Astrocyte of the hippocampus (primary cell): Measurements from ENCODE around the gene CDT1.

Source experiments
- DNase-seq: peaks from one replicate; pipeline ENCODE4 v3.0.0; 2011; ENCODE audit warnings: low read depth, low spot score

Gene CDT1

DNA sequence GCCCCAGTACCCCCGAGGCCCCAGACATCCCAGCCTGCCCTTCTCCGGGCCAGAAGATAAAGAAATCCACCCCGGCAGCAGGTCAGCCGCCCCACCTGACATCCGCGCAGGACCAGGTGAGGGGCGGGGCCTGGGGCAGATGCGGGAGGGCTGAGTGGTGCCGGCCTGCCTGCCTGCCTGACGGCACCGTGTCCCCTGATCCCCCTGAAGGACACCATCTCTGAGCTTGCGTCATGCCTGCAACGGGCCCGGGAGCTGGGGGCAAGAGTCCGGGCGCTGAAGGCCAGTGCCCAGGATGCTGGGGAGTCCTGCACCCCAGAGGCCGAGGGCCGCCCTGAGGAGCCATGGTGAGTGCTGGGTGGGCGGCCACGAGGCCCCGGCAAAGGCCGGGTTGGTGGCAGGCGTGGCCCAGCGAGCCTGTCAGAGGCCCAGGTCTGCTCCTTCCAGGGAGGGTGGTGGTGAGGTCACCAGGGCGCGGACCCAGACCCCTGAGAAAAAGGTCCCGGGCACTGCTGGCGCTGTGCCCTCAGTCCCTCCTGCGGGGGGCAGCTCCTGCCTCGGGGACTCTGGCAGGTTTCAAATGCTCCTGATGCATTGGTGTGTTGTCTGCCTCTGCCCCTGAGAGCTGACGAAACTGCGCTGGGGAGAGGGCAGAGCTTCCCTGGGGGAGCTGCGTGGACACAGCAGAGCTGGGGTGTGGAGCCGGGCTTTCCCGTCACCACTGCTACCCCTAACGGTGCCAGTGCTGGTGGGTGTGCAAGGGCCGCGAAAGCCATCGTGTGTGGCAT is 1.2 kb downstream of the CDT1 start:
- DNase-seq, result no peak

DNA sequence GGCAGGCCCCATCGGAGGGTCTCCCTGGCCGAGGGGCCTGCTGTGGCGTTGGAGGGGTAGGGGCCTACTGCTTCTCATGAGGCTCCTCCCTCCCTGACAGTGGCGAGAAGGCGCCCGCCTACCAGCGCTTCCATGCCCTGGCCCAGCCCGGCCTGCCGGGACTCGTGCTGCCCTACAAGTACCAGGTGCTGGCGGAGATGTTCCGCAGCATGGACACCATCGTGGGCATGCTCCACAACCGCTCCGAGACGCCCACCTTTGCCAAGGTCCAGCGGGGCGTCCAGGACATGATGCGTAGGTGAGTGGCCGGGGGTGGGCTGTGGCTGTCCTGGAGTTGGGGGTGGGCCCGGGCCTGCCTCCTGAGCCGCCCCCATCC is 1.7 kb downstream of the CDT1 start:
- DNase-seq, result no peak

DNA sequence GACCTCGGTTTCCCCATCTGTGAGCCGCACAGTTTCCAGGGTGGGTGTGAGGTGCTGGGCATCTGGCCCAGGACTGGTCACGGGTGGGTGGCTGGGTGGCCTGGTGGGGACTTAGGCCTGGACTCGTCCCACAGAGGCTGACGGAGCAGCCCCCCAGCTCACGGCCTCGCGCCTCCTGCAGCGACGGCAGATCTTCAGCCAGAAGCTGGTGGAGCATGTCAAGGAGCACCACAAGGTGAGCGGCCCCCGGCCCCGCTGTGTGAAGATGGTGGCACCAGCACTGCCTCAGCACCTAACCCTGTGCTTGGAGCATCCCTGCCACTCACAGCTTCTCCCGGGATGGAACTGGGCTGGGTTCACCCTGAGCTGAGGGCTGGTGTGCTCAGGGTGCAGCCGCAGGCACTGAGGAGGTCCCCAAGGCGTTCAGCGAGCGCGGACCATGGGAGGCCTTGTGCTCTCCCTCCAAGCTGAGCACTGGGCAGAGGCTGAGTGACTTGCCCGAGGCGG is 2.4 kb downstream of the CDT1 start:
- DNase-seq, result no peak

DNA sequence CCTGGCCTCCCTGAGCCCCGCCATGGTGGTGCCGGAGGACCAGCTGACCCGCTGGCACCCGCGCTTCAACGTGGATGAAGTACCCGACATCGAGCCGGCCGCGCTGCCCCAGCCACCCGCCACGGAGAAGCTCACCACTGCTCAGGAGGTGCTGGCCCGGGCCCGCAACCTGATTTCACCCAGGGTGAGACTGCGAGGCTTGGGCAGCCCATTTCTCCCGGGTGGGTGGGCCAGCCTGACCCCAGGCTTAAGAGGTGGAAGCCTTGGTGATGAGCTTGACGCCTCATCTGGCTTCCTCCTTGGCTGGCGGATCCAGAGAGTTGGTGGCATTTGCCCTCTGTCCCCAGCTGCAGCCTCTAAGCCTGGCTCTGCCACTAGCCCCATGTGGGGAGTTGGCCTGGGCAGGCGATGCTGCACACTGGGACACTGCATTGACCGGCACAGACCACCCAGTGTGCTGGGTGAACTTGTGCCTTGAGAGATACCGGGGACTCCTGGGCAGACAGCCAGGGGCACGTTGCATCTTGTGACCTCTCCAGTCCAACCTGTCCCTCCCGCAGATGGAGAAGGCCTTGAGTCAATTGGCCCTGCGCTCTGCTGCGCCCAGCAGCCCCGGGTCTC is 3.0 kb downstream of the CDT1 start:
- no peak for DNase-seq

DNA sequence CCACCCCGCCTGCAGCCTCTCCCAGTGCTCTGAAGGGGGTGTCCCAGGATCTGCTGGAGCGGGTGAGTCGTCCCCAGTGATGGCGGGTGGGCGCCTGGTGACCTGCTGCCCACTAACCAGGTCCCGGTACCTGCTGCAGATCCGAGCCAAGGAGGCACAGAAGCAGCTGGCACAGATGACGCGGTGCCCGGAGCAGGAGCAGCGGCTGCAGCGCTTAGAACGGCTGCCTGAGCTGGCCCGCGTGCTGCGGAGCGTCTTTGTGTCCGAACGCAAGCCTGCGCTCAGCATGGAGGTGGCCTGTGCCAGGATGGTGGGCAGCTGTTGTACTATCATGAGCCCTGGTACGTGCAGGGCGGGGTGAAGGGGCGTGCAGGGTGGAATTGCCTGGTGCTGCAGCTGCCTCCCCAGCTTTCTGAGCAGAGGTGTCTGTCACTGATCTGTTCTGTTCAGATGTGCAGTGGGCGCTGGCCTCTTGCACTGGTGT is 3.6 kb downstream of the CDT1 start:
- no peak for DNase-seq

DNA sequence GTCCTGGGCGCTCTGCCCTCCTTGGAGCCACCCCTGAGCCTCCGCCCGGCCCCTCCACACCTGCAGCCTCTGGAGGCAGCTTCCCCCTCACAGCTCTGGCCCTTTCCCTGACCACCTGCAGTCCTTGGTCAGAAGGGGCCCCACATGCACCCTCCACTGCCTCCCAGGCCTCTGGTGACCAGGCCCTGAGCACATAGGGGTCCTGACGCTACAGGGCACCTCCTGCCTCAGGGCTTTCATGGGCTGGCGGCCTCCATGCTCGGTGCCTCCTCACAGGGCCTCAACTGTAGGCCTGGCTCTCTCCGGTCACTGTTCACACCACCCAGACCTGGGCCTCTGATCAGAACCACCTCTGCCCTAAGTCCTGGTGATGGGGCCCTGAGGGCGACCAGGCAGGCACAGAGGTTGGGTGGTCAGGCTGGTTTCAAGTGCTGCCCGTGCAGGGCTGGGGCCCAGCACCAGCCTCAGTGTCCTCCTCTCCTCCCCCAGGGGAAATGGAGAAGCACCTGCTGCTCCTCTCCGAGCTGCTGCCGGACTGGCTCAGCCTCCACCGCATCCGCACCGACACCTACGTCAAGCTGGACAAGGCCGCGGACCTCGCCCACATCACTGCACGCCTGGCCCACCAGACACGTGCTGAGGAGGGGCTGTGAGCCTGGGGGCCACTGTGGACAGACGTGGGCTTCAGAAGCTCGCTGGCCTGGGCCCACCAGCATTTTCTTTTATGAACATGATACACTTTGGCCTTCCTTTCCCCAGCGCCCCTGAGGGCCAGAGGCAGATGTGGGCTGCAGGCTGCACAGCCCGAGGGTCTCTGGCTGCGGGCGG is 4.3 kb downstream of the CDT1 start:
- no peak for DNase-seq

DNA sequence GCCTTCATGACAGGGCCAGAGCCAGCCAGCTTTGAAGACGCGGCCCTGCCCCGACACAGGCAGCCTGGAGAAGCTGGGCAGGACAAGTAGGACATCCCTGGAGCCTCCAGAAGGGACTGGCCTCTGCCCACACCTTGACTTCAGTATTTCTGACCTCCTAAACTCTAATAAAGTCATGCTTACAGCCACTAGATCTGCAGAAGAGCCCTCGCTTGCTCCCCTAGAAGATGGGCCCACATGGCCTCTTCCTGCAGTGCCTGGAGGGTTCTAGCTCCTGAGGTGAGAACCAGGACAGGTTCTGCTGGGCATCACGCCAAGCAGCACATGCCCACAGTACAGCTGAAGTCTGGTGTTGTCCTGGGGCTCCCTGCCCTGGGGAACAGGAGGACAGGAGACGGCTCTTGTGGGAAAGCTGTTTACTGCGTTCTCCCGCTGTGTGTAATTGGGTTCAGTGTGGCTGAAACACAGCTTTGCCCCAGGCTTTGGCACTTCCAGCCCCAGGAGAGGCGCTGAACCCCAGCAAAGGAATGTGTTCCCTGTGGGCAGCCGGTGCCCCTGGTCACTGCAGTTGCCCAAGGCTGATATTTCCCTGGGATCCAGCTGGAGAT is 5.6 kb downstream of the CDT1 start:
- no peak for DNase-seq

DNA sequence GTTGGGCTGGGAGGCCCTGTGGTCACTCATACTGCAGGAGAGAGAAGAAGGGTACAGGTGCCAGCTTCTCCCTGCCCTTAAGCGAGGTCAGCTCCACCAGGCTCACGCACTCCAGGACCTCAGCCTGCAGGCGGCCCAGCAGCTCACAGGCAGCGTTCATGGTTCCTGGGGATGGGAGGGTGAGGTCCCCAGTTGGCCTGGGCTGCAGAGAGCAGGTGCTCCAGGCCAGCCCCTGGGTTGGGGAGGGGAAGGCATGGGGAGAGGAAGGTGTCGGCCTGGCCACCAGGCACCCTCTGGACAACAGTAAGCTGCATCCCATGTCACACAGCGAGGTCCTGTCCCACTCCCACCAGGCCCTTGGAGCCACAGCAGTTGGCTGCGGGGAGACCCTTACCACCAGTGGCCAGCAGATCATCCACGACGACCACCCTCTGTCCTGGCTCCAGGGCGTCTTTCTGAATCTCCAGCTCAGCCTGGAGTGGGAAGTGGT is 6.1 kb downstream of the CDT1 start:
- DNase-seq, result no peak

DNA sequence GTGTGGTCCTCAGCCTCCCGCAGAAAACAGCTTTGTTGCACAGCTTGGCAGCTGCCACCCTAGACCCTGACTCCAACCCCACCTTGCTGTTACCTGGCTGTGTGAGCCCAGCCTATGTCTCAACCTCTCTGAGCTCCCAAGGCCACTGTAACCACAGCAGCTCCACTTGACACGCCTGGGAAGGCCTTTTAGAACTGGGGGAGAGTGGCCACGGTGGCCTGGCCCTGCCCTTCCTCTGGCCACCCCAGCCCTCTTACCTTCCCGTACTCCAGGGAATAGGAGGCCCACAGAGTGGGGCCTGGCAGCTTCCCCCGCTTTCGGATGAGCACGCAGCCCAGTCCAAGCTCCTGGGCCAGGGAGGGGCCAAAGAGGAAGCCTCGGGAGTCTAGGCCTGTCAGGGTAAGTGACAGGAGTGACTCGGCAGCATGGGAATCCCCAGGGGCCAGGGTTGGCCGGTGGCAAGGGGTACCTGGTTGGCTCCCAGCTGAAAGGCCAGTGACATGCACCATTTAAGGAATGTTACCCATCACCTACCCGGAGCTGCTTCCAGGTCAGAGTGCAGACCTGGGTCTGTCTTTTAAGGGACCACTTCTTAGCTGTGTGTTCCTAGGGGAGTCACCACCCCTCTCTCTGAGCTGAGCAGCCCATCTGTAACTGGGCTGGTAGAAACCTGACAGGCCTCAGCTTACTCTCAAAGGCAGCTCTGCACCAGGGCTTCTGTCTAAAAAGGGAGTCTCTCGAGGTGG is 6.8 kb downstream of the CDT1 start:
- no peak for DNase-seq

DNA sequence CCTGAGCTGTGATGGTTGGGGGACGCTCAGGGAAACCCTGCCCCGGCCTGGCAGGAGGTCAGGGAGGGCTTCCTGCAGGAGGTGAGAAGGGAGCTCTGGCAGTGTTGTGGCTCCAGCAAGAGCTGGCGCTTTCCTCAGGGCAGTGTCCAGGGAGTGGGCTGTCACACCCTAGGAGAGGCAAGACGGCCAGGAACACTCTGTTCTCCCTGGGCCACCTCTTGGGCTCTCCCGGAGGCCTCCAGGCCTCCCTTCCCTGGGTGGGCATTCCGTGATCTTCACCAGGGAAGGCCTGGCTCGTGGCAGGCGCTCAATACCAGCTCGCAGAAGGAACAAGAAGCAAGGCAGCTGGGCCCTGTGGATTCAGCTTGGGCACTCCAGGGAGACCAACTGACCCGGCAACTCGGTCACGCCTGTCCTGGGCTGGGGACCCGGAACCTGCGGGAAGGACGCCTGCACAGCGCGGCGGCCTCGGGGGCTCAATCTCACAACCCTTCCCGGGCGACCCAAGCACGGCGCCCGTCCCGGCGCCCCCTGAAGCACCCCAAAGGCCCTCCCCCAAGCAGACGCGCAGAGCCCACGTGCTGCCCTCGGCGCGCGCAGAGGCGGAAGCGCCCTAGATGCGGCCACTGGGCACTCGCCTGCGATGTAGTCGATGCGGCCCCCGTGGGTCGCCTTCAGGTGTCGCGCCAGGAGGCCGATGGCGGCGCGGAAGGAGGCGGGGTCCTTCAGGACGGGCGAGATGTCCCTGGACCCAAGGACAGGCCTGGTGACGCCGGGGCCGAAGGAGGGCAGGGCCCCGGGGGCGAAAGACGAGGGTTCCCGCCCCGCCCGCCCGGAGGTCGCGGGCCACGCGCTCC is 7.6 kb downstream of the CDT1 start:
- DNase-seq, result peak; percentile 91

DNA sequence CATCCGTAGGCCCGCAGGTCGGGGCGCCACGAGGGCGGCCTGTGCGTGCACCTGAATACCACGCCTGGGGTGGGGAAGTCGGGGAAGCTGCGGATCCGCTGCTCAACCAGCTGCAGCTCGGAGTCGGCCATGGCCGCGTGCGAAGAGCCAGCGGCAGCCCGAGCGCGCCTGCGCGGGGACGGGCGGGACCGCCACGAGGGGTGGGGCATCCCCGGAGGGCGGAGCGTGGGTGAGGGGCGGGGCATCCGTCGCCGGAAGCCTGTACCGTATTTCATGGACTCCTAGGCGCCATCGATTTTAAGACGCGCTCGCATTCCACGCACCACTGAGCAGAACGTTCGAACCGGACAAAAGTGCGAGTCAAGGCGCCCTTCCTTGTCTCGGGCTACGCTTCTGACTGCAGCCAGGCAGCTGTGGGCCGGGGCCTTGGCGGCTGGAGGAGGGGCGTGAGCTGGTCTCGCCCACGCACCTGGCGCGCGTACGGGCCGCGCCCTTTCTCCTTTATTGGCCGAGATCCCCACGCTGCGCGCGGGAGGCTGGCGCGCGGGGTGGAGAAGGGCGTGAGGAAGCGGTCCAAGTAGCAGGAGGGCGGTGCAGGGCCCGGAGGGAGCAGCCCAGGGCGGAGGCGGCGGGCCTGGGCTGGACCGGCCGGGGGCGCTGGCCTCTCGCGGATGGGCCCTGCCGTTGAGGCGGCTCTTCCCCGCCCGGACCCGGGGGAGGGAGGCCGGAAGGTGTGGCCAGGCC is 8.4 kb downstream of the CDT1 start, which contains the start of gene APRT:
Gene APRT, minus strand, starts transcription at position 160 of the 744 bp plus-strand sequence. Its CDS starts 29 bp downstream, at position 131.
- DNase-seq, result peak; percentile 98

DNA sequence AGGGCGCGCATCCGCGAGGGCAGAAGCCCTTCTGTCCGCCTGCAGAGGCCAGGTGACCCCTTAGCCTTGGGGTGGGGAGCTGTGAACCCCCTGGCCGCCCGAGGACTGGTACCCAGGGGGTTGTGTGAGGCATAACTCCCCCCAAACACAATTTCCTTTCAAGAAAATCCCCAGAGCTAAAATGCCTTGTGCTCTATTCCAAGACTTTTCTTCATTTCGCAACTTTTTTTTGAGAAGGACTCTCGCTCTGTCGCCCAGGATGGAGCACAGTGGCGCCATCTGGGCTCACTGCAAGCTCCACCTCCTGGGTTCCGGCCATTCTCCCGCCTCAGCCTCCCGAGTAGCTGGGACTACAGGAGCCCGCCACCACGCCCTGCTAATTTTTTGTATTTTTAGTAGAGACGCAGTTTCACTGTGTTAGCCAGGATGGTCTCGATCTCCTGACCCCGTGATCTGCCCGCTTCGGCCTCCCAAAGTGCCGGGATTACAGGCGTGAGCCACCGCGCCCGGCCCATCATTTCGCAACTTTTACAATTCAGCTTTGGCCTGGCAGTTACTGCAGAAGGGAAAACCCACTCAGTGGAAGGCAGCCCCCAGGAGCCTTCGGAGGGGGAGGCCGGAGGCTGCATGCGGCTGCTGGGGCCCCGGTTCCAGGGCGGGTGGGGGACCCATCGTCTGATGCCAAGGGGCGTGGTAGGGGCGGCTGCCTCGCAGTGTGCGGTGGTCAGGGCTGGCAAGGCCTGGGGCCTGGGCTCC is 9.1 kb downstream of the CDT1 start:
- peak; percentile 27 for DNase-seq

DNA sequence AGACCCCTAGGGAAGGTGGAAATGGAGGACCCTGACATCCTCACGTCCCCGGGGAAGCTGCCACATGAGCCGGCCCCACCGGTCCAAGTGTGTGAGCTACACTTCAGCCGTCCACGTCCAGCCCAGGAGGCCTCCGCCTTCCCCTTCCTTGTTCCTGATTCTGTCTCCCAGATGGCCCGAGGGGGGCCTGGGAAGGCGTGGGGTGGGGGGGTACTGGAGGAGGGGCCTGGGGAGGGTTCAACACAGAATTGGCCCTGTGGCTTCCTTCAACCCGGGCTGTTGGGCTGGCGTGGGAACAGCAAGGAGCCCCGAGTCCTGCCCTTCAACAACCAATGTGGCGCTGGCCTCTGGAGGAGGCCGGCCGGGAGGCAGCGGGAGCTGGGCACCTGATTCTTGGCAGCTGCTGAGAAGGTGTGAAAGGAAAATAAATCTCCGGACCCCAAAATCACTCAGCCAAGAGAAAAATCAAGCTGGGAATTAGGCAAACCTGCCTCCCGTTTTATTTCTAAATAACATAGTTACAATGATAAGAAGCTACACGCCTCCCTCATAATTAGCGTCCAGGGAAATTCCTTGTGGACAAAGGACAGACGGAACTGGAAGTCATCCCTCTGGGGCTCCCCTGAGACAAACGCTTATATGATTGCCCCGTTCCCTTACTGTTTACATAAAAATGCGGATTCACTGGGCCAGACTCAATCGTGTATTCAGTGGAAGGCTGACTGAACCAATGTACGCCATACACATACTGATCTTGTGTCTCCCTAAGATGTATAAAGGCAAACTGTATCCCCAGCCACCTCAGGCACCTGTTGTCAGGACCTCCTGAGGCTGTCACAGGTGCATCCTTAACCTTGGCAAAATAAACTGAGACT is 9.9 kb downstream of the CDT1 start:
- no peak for DNase-seq

DNA sequence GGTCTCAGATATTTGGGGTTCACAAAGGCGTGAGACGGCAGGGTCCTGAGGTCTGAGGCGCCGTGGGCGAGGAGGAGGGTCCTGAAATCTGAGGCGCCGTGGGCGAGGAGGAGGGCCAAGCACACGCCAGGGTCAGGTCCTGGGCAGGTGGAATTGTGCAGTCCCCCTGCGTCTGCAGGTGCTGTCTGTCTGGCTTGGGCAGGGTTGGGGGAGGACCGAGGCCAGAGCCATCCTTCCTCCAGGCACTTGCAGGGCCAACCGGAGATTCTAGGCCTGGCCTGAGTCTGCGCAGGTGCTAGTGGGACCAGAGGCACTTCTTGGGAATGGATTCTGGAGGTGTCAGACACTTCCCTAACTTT is 10.5 kb downstream of the CDT1 start:
- DNase-seq, result no peak

DNA sequence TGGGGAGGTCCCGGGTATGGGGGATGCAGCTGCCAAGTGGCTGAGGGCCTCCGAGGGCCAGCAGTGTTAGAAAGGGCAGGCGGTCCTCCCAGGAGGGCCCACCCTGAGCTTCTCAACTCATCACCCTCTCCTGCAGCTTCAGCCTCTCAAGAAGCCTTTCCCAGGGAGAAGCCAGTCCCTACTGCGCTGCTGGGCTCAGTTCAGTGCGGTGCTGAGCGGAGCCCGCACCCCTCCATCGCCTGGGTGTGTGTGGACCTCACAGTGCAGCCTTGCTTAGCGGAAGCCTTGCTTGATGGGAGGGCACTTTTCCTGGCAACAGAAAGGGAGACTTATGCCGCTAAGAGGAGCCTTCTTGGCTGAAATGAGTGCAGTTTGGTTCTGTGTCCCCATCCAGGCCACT is 11.6 kb downstream of the CDT1 start:
- DNase-seq, result no peak

DNA sequence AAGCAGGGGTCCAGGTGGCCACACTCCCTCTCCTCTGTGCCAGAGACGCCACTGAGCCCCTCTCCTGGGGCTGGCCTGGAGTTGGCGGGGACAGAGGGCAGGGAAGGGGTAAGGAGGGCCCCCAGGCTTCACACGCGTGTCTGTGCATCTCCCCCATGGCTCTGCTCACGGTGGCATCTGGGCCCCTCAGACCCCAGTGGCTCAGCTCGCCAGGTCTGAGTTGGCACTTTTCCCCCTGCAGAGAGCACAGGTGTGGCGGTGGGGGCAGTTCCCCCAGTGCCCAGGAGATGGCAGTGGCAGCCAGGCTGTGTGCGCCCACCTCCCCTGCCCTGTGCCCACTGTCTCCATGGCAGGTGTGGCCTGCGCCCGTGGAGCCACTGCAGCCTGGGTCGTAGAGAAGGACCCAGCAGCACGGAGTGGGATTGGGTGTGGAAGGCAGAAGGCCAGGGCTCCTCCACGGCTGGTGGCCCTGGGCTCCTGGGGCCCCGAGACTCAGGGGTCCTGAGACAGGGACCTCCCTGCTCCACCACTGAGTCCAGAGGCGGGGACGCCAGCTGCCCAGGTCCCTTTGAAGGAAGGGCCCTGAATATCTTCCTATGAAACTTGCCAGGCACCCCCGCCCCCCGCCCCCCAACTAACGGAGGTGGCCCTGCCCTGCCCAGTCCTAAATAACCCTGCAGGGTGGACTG is 12.5 kb downstream of the CDT1 start:
- DNase-seq, result peak; percentile 52
